OCI-LY3 (cell line): ENCODE data around the gene TRAF3.

Source experiments
- EZH2phosphoT487 ChIP-seq: fragments of 200-600 bp; shearing (Covaris generic); IDR thresholded peaks from 2 replicates; pipeline ENCODE4 v1.6.1; 2018; ENCODE audit warnings: antibody characterized with exemption, mixed run types, low read depth
- TF ChIP-seq, protein P1 (sequence below): fragments of 200-600, 300-600 bp; sonication (generic); IDR thresholded peaks from 2 replicates; pipeline ENCODE4 v1.5.1; 2014; ENCODE audit warnings: antibody characterized with exemption, low read length, low read depth

DNA sequence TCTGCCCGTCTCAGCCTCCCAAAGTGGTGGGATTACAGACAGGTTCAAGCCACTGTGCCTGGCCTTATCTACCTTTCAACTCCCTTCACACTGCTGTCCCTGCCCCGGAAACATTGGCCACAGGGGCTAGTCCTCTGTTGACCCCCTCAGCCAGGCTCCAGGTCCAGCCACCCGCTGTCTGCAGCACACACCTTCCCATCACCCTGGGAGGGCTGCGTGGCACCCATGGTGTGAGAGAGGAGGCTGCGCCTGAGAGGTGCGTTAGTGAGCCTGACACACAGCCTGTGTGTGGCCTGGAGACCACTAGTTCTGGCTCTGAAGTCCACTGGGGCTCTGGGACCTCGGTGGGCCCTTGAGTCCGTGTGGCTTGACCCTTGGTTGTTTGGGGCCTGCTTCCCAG, 28.4 kb upstream of the TRAF3 start:
- TF ChIP-seq, protein P1, sequence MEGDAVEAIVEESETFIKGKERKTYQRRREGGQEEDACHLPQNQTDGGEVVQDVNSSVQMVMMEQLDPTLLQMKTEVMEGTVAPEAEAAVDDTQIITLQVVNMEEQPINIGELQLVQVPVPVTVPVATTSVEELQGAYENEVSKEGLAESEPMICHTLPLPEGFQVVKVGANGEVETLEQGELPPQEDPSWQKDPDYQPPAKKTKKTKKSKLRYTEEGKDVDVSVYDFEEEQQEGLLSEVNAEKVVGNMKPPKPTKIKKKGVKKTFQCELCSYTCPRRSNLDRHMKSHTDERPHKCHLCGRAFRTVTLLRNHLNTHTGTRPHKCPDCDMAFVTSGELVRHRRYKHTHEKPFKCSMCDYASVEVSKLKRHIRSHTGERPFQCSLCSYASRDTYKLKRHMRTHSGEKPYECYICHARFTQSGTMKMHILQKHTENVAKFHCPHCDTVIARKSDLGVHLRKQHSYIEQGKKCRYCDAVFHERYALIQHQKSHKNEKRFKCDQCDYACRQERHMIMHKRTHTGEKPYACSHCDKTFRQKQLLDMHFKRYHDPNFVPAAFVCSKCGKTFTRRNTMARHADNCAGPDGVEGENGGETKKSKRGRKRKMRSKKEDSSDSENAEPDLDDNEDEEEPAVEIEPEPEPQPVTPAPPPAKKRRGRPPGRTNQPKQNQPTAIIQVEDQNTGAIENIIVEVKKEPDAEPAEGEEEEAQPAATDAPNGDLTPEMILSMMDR, result no peak
- no peak for TF ChIP-seq EZH2phosphoT487
